Sigmoid colon (tissue), 4 donors: Measurements from ENCODE around the gene CCDC71.

Experiments
- EP300 ChIP-seq, 4 donors: sonication (generic); formaldehyde crosslinking; IDR thresholded peaks; one replicate each; pipeline ENCODE4 v1.6.1; 2017; ENCODE audit warnings: antibody characterized with exemption in 4 of 4
- TF ChIP-seq, protein P1 (sequence below), 4 experiments: fragments of 450-650 bp in 3 of 4; fragments of 200-600 bp in 1 of 4; IDR thresholded peaks; one replicate each; pipeline ENCODE4 v1.5.1; 2016 to 2019; ENCODE audit warnings: antibody characterized with exemption in 4 of 4, mild to moderate bottlenecking in 3 of 4, moderate library complexity in 2 of 4

DNA sequence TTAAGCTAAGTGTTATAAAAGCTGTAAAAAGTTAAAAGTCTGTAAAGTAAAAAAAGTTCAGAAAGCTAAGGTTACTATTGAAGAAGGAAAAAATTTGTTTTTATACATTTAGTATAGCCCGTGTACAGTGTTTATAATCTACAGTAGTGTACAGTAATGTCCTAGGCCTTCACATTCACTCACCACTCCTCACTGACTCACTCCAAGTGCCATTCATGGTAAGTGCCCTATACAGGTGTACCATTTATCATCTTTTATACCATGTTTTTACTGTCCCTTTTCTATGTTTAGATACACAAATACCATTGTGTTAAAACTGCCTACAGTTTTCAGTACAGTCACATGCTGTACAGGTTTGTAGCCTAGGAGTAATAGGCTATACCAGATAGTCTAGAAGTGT, 8.8 kb downstream of the CCDC71 start:
- TF ChIP-seq, protein P1, sequence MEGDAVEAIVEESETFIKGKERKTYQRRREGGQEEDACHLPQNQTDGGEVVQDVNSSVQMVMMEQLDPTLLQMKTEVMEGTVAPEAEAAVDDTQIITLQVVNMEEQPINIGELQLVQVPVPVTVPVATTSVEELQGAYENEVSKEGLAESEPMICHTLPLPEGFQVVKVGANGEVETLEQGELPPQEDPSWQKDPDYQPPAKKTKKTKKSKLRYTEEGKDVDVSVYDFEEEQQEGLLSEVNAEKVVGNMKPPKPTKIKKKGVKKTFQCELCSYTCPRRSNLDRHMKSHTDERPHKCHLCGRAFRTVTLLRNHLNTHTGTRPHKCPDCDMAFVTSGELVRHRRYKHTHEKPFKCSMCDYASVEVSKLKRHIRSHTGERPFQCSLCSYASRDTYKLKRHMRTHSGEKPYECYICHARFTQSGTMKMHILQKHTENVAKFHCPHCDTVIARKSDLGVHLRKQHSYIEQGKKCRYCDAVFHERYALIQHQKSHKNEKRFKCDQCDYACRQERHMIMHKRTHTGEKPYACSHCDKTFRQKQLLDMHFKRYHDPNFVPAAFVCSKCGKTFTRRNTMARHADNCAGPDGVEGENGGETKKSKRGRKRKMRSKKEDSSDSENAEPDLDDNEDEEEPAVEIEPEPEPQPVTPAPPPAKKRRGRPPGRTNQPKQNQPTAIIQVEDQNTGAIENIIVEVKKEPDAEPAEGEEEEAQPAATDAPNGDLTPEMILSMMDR (IDR thresholded peaks at IDR 0.05): no peak
- no peak for TF ChIP-seq EP300 (IDR thresholded peaks at IDR 0.05)
